SK-N-SH (cell line): ENCODE data around the gene C4BPB. TPM values are rescaled to one million over a fixed set of nuclear protein-coding genes. Genes with fewer than 3 reads are reported as not detected.

Experiments used
- CTCF ChIA-PET: fragments of 300-600, 350-600 bp; formaldehyde crosslinking; extraction: SDS; loops from one replicate; lab custom pipeline; 2021; lab: Yijun Ruan, JAX
- POLR2A ChIA-PET: fragments of 350-600 bp; sonication (Branson Sonifier 250); formaldehyde crosslinking; extraction: SDS; loops from one replicate; lab custom pipeline; 2020; ENCODE audit warnings: antibody characterized with exemption, inconsistent platforms; lab: Yijun Ruan, JAX
- DNase-seq: peaks from one replicate; pipeline ENCODE4 v3.0.0; 2012
- H2AFZ ChIP-seq: fragments of 200-600 bp; sonication (generic); 2 replicates; pipeline ENCODE4 v1.8.1; 2016; ENCODE audit warnings: antibody characterized with exemption, mild to moderate bottlenecking, low read depth
- H3F3A ChIP-seq: fragments of 200-600 bp; sonication (generic); replicated peaks from 2 replicates; pipeline ENCODE3; 2016; ENCODE audit warnings: antibody characterized with exemption, mild to moderate bottlenecking; ENCODE audit not compliant: insufficient read depth
- H3K27ac ChIP-seq, 2 experiments: fragments of 200-500 bp in 1 of 2; fragments of 200-600 bp in 1 of 2; sonication (Bioruptor generic) in 1 of 2; sonication (generic), shearing (Covaris generic) in 1 of 2; 2 replicates each; pipeline versions ENCODE4 v1.5.1 to v1.6.1; 2014 to 2016; ENCODE audit warnings: low read depth in 2 of 2, inconsistent platforms in 1 of 2, low read length in 1 of 2, mild to moderate bottlenecking in 1 of 2, mixed read lengths in 1 of 2
- H3K27me3 ChIP-seq: fragments of 200-600 bp; sonication (generic), shearing (Covaris generic); 2 replicates; pipeline ENCODE4 v1.6.1; 2016; ENCODE audit warnings: mixed run types; ENCODE audit not compliant: insufficient read depth
- H3K36me3 ChIP-seq, 2 experiments: fragments of 200-500 bp in 1 of 2; fragments of 200-600 bp in 1 of 2; sonication (Bioruptor generic) in 1 of 2; sonication (generic) in 1 of 2; replicated peaks in 1 of 2; 2 replicates each; pipeline versions ENCODE3 to v1.5.1; 2014 to 2016; ENCODE audit warnings: low read length in 1 of 2, mild to moderate bottlenecking in 1 of 2; ENCODE audit not compliant: insufficient read depth in 2 of 2, control insufficient read depth in 1 of 2
- H3K4me1 ChIP-seq, 2 experiments: fragments of 200-500 bp in 1 of 2; fragments of 200-600 bp in 1 of 2; sonication (Bioruptor generic) in 1 of 2; sonication (generic), shearing (Covaris generic) in 1 of 2; 2 replicates each; pipeline versions ENCODE4 v1.5.1 to v1.6.1; 2014 to 2016; ENCODE audit warnings: low read depth in 1 of 2, low read length in 1 of 2, mixed run types in 1 of 2; ENCODE audit not compliant: insufficient read depth in 2 of 2, control insufficient read depth in 1 of 2
- H3K4me2 ChIP-seq: fragments of 200-600 bp; sonication (generic), shearing (Covaris generic); 2 replicates; pipeline ENCODE4 v1.6.1; 2017; ENCODE audit warnings: mixed run types
- H3K4me3 ChIP-seq, 2 experiments: fragments of 200-500 bp in 1 of 2; fragments of 200-600 bp in 1 of 2; sonication (Bioruptor generic) in 1 of 2; sonication (generic), shearing (Covaris generic) in 1 of 2; 2 replicates each; pipeline versions ENCODE4 v1.5.1 to v1.8.1; 2014 to 2016; ENCODE audit warnings: low read depth in 2 of 2, inconsistent platforms in 1 of 2, low read length in 1 of 2, mild to moderate bottlenecking in 1 of 2, mixed read lengths in 1 of 2, moderate library complexity in 1 of 2
- H3K79me2 ChIP-seq: fragments of 200-600 bp; sonication (generic); 2 replicates; pipeline ENCODE4 v1.8.1; 2017; ENCODE audit warnings: mild to moderate bottlenecking; ENCODE audit not compliant: insufficient read depth
- H3K9ac ChIP-seq: fragments of 200-600 bp; sonication (generic); 2 replicates; pipeline ENCODE4 v1.6.1; 2017; ENCODE audit warnings: mixed run types
- H3K9me2 ChIP-seq: fragments of 200-600 bp; sonication (generic); 2 replicates; pipeline ENCODE4 v1.6.1; 2017; ENCODE audit warnings: mixed run types
- H3K9me3 ChIP-seq: fragments of 200-600 bp; sonication (generic); 2 replicates; pipeline ENCODE4 v1.6.1; 2017; ENCODE audit warnings: mixed run types, mild to moderate bottlenecking, moderate library complexity
- H4K20me1 ChIP-seq: fragments of 200-600 bp; sonication (generic); 2 replicates; pipeline ENCODE4 v1.6.1; 2017; ENCODE audit warnings: mild to moderate bottlenecking, mixed run types; ENCODE audit not compliant: insufficient read depth
- CHD2 ChIP-seq: fragments of 150-350 bp; IDR thresholded peaks from 2 replicates; pipeline ENCODE4 v1.6.1; 2018; ENCODE audit warnings: low read length; ENCODE audit not compliant: partially characterized antibody
- ELF1 ChIP-seq: IDR thresholded peaks from 2 replicates; pipeline ENCODE4 v1.4.0; 2012
- EP300 ChIP-seq, 2 experiments: IDR thresholded peaks; 2 replicates each; pipeline versions ENCODE4 v1.4.0 to v1.6.1; 2012; ENCODE audit warnings: borderline replicate concordance in 1 of 2, low read depth in 1 of 2, low read length in 1 of 2
- EZH2phosphoT487 ChIP-seq: fragments of 200-600 bp; sonication (generic); IDR thresholded peaks from 2 replicates; pipeline ENCODE4 v1.6.1; 2017; ENCODE audit warnings: low read depth, mixed run types, mild to moderate bottlenecking, antibody characterized with exemption, moderate library complexity, borderline replicate concordance
- GABPA ChIP-seq: IDR thresholded peaks from 2 replicates; pipeline ENCODE4 v1.4.0; 2012; ENCODE audit warnings: low read depth, mild to moderate bottlenecking
- GATA2 ChIP-seq: sonication (generic); formaldehyde crosslinking; IDR thresholded peaks from 2 replicates; pipeline ENCODE4 v1.5.0; 2020; ENCODE audit warnings: mild to moderate bottlenecking, missing genetic modification reagents
- JUND ChIP-seq: IDR thresholded peaks from 2 replicates; pipeline ENCODE4 v1.4.0; 2012
- MEF2A ChIP-seq: IDR thresholded peaks from 2 replicates; pipeline ENCODE4 v1.4.0; 2012; ENCODE audit warnings: low read depth, borderline replicate concordance
- MXI1 ChIP-seq: IDR thresholded peaks from 2 replicates; pipeline ENCODE4 v1.6.1; 2012; ENCODE audit warnings: mild to moderate bottlenecking, low read depth, low read length, improper control_type of control experiment
- NFIC ChIP-seq: IDR thresholded peaks from 2 replicates; pipeline ENCODE4 v1.4.0; 2012; ENCODE audit warnings: borderline replicate concordance
- NRF1 ChIP-seq: IDR thresholded peaks from 2 replicates; pipeline ENCODE4 v1.6.1; 2012; ENCODE audit warnings: low read depth, mild to moderate bottlenecking, low read length
- RAD21 ChIP-seq: IDR thresholded peaks from 2 replicates; pipeline ENCODE4 v1.6.1; 2012; ENCODE audit warnings: mild to moderate bottlenecking, low read length
- RCOR1 ChIP-seq: fragments of 150-350 bp; IDR thresholded peaks from 2 replicates; pipeline ENCODE4 v1.6.1; 2017; ENCODE audit warnings: antibody characterized with exemption, low read length
- REST ChIP-seq: IDR thresholded peaks from 2 replicates; pipeline ENCODE4 v1.6.1; 2012; ENCODE audit warnings: mild to moderate bottlenecking, low read depth, low read length, moderate library complexity
- RFX5 ChIP-seq: IDR thresholded peaks from 2 replicates; pipeline ENCODE4 v1.6.1; 2012; ENCODE audit warnings: mild to moderate bottlenecking, improper control_type of control experiment, low read length
- SIN3A ChIP-seq: IDR thresholded peaks from 2 replicates; pipeline ENCODE4 v1.6.1; 2012; ENCODE audit warnings: low read depth, mild to moderate bottlenecking, low read length, moderate library complexity, borderline replicate concordance
- SMC3 ChIP-seq: IDR thresholded peaks from 2 replicates; pipeline ENCODE4 v1.6.1; 2012; ENCODE audit warnings: low read depth, low read length, improper control_type of control experiment
- TAF1 ChIP-seq: IDR thresholded peaks from 2 replicates; pipeline ENCODE4 v1.6.1; 2012; ENCODE audit warnings: low read depth, mild to moderate bottlenecking, low read length, moderate library complexity, borderline replicate concordance
- USF1 ChIP-seq: IDR thresholded peaks from 2 replicates; pipeline ENCODE4 v1.4.0; 2012; ENCODE audit warnings: low read depth, borderline replicate concordance
- WGBS: methylation state at CpG from one replicate; pipeline ENCODE4 v1.1.6; 2017; ENCODE audit warnings: low lambda C conversion rate; 5-methylcytosine and 5-hydroxymethylcytosine counted together
- polyA plus RNA-seq, 3 experiments: library from polyadenylated mRNA; depleted of rRNA; stranded (reverse); fragments of >200 nt; gene quantifications; 2 replicates each; pipeline ENCODE4 v1.2.3, GENCODE V29; 2012
- TF ChIP-seq, protein P1 (sequence below): IDR thresholded peaks from 2 replicates; pipeline ENCODE4 v1.4.0; 2012; ENCODE audit warnings: low read depth

C4BPB gene
- polyA plus RNA-seq, 1 of the 3 experiments (the other 2 are of a cell fraction) = not detected

- Histone ChIP-seq H3K9ac (no peak overlapping the region), H3K4me3 (no peak overlapping the region), H3K9me3 (no peaks in the 10 kb centered on the region), H3K27ac (no peak overlapping the region), H3K4me1 (no peaks in the 10 kb centered on the region), H3K4me2 (no peak overlapping the region), H4K20me1 (no peaks in the 10 kb centered on the region), H3K36me3 (no peaks in the 10 kb centered on the region), H3K9me2 (no peaks in the 10 kb centered on the region), H3F3A (no peaks in the 10 kb centered on the region), H3K79me2 (no peaks in the 10 kb centered on the region), H2AFZ (no peak overlapping the region), H3K27me3 (no peaks in the 10 kb centered on the region)
- WGBS = 0% methylated on average over 1 of the region's 1 CpG
- ChIA-PET POLR2A (no interaction called here), CTCF (no interaction called here)
- DNase-seq = no peak
- TF ChIP-seq EZH2phosphoT487 (no peak), REST (no peak), NFIC (no peak), ELF1 (no peak), CHD2 (no peak), RFX5 (no peak), NRF1 (no peak), MXI1 (no peak), GATA2 (no peak), SIN3A (no peak), RCOR1 (no peak), SMC3 (no peak), EP300 (IDR thresholded peaks at IDR 0.05; ENCODE audit: borderline replicate concordance in 1 of 2, low read depth in 1 of 2, low read length in 1 of 2) (no peak)
- TF ChIP-seq, protein P1, sequence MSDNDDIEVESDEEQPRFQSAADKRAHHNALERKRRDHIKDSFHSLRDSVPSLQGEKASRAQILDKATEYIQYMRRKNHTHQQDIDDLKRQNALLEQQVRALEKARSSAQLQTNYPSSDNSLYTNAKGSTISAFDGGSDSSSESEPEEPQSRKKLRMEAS = no peak
These were observed 41.8 kb downstream of the C4BPB start for GRCh38 chr1:207130252-207131036.

- Histone ChIP-seq H3K4me3 (no peak overlapping the region), H3K36me3 (no peaks in the 10 kb centered on the region), H3K9me2 (no peaks in the 10 kb centered on the region), H3K27ac (no peak overlapping the region), H3K79me2 (no peaks in the 10 kb centered on the region), H3K9ac (no peak overlapping the region), H3K4me1 (no peaks in the 10 kb centered on the region), H2AFZ (no peak overlapping the region), H3K4me2 (no peak overlapping the region), H3F3A (no peaks in the 10 kb centered on the region), H3K27me3 (no peaks in the 10 kb centered on the region), H4K20me1 (no peaks in the 10 kb centered on the region), H3K9me3 (no peaks in the 10 kb centered on the region)
- WGBS = 11% methylated on average over 4 of the region's 4 CpGs
- no peak for DNase-seq
- POLR2A ChIA-PET = no interaction called here
- CTCF ChIA-PET = no interaction called here
- TF ChIP-seq CHD2 = no peak
- TF ChIP-seq GATA2 = no peak
- TF ChIP-seq RAD21 = no peak
- TF ChIP-seq RFX5 = no peak
- TF ChIP-seq EZH2phosphoT487 = no peak
- no peak for TF ChIP-seq TAF1
- no peak for TF ChIP-seq USF1
- TF ChIP-seq MEF2A = no peak
- TF ChIP-seq JUND = no peak
- TF ChIP-seq GABPA = no peak
- no peak for TF ChIP-seq RCOR1
- TF ChIP-seq REST = no peak
These were observed 42.5 kb downstream of the C4BPB start for GRCh38 chr1:207131163-207131562.
